Activated CD8-positive, alpha-beta memory T cell treated with anti-CD3 and anti-CD28 coated beads, Interleukin-2, amount 50 U/mL, for 4 hours (primary cell): ENCODE measurements around the gene CBX4.

Experiments used
- DNase-seq: peaks from one replicate; pipeline ENCODE4 v3.0.0-alpha.2; 2020

The CBX4 gene

DNA sequence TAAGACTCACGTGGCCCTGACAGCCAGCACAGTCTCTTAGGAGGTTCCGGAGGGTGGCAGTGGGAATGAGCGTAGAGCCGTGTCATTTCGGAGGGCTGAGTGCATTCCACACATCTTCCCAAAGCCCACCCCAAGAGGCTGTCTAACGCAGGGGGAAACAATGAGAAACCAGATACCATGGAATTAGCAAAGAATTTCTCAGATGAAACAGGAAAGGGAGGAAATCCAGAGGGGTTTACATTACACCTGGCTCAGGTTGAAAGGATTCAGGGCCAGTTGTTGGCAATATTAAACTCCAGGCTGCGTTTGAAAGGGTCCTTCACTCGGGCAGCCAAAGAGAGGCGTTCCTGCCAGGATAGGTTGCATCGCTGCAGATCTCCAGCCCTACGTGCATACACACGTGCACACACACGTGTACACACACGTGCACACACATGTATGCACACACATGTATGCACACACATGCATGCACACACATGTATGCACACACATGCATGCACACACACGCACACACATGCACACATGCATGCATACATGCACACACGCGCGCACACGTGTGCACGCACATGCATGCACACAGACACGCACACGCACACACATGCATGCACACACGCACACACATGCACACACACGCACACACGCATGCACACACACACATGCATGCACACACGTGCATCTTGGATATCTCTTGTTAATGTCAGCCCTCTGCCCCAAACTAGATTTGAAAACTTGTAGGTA is 12.2 kb downstream of the CBX4 start:
- DNase-seq, result no peak

DNA sequence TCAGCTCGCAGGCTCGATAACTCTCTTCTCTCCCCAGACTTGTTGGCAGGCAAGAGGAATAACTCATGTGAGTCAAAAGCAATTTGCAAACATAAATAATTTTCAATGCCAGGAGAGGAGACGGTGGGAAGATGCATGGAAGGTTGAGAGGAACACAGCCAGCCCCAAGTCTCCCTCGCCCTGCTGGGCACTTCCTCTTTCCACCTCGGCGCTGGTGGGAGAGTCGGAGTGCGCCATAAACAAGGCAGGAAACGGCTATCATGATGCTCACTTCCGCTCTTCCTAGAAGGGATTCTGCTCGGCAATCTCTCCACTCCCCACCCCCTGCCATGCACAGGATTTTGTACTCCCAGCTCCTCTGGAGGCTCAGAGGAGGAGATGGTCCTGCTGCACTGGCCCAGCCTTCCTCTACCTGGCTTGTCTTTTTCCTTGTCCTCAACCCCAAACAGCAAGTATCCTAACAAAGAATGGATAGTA is 13.0 kb downstream of the CBX4 start:
- DNase-seq, result no peak

DNA sequence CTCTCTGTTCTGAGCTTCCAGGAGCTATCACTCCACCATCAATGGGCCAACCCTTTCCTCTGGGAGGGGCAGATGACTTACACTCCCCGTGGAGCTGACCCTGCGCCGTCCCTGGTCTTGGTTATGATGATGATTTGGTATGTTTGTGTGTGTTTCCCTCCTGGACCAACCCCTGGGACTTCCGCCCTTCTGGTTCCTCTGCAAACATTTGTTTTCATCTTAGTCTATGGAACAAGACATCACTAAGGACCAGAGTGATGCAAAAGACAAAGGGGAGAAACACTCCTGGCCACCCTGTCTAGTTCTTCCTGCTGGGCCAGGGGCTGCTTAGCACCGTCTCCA is 13.7 kb downstream of the CBX4 start:
- no peak for DNase-seq

DNA sequence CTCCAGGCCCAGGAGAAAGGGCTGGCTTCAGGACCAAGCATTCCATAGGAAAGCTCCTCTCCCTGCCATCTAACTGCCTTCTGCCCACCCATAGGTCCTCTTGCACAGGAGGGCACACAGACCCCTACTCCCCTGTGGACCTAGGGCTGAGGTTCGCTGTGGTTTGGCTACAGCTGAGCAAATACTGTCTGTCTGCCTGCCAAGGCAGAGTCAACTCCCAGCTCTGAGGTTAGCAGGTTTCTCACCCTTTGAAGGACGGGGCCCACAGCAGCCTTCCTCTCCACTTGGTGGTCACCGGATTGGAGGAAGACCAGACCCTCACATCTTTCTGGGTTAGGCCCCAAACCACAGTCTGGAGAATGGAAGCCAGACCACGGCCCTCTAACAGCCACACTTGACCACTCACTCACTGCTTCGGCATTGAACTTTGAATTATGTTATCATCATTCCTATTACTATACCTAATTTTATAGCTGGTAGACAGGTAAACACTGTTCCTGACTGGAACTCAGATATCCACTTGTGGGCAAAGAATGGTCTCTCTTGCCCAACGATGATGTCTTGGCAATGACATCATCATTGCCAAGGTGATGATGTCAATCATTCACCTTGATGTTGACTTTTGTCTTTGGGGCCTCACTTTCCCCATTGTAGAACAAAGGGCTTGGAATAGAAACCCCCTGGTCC is 14.2 kb downstream of the CBX4 start:
- no peak for DNase-seq

DNA sequence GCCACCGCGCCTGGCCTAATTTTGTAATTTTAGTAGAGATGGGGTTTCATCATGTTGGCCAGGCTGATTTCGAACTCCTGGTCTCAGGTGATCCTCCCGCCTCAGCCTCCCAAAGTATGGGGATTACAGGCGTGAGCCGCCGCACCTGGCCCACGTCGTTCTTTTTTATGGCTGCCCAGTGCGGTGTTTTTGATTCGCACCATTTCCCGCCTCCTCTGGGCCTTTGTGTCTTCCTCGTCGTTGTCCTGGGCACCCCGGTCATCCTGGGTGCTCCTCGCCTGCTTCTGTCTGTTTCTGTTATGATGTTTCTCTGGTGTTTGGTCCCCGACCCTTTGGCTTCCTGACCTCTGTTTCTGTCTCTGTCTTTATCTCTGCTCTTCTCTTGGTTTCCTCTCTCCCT is 15.0 kb downstream of the CBX4 start:
- no peak for DNase-seq

DNA sequence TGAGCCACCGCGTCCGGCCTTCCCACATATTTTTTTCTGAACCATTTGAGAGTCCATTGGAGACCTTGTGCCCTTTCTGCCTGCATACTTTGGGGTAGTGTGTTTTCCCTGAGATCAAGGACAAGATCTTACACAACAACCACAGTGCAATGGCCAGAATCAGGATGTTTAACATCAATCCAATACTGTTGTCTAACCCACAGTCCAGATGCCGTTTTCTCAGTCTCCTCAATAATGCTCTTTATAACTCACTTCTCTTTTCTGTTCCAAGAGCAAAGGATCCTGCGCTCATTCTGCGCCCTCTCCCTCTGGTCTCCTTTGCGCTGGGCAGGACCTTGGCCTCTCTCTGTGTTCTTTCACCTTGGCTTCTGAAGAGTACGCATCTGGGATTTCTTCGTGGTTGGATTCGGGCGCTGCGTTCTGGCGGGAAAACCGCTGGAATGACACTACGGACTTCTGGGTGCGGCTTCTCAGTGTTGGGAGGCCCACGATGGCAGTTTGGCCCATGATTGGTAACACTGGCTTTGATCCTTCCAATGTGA is 16.6 kb downstream of the CBX4 start:
- no peak for DNase-seq

DNA sequence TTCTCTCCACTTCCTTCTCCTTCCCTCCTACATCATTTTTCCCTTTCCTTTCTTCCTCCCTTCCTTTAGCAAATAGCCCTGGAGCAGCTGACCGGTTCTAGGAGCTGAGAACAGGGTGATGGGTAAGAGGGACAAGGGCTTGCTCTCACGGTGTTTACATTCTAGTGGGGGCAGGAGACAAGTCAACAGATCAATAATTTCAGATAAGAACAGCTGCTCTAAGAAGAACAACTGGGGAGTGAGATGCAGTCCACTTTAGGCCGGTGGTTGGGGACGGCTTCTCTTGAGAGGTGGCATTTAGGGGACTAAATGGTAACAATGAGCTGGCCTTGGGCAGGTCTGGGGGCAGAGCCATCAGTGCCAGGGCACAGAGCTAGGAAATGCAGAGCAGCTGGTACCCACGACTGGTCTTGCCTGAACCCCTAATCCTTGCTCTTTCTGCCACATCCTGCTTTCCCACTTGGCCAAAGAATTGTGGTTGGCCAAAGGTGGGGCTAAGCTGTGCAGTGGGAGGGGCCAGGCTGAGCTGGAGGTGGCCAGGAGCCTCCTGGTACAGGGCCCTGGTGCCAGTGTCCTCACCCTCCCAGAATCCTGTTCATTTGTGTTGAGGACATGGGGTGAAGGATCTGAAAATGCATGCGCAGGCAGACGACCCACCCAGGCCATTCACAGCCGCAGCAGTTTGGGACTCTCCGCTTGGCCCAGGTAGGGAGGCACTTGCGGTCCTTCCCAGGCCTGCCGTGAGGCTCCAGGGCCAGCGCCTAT is 17.7 kb downstream of the CBX4 start:
- DNase-seq, result no peak

DNA sequence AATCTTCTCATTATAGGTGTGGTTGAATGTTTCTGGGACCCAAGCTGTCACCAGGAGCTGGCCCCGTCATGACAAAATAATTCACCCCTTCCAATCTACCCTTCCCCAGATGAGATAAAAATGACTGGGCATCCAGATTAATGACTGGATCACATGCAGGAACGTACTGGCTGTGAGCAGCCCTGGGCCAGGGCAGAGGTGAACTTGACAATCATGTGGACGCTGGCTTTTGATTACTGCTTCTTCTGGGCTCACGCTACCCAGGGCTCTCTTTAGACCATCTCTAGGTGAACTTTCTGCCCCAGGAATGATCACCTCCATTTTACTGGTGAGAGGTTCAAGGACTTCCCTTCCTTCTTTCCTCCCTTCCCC is 18.3 kb downstream of the CBX4 start:
- no peak for DNase-seq

DNA sequence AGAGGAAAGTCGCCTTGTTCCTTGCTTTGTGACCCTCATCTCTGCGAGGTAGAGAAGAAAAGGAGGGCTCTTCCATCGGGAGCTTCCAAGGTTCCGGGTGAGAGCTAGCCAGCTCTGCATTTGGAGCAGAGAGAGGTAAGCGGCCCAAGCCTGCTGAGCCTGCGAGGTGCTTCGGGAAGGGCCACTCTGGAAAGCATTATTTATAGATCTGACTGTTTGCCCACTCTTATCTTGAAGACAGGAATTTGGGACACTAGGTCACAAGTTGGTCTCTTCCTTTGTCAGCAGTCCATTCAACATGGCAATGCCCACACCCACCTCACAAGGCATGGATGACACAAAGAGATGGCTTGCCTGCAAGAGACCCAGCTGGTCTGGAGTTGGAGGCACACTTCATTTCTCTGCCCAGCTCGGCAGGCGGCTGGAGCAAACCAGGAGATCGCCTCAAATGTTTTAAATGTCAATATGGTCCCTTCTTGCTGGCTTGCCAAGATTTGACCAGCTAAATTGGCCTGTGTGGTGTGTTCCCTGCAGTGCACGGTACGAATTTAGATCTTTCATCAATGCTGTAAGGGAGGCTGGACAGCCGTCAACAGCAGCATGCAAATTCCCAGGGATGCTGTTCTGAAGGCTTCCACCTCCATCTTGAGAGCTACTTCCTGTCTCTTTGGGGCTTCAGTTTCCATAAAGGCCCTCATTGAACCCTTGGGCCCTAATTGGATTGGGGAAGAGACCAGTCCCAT is 19.5 kb downstream of the CBX4 start:
- no peak for DNase-seq

DNA sequence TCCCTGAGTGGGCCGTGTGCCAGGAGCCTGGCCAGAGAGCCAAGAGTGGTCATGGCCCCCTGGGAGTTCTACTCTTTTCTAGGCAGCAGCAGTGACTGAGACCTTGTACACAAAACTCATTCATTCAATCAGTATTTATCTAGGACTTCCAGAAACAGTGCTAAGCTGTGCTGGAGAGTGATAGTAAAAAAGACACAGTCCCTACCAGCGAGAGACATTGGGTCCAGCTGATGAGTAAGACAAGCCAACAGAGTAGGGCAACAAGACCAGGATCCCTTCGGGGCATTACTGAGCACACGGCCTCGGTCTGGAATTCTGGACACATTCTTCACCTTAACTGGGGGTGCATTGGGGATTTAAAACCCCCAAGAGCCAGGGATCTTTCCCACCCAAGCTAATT is 20.2 kb downstream of the CBX4 start:
- DNase-seq, result no peak

DNA sequence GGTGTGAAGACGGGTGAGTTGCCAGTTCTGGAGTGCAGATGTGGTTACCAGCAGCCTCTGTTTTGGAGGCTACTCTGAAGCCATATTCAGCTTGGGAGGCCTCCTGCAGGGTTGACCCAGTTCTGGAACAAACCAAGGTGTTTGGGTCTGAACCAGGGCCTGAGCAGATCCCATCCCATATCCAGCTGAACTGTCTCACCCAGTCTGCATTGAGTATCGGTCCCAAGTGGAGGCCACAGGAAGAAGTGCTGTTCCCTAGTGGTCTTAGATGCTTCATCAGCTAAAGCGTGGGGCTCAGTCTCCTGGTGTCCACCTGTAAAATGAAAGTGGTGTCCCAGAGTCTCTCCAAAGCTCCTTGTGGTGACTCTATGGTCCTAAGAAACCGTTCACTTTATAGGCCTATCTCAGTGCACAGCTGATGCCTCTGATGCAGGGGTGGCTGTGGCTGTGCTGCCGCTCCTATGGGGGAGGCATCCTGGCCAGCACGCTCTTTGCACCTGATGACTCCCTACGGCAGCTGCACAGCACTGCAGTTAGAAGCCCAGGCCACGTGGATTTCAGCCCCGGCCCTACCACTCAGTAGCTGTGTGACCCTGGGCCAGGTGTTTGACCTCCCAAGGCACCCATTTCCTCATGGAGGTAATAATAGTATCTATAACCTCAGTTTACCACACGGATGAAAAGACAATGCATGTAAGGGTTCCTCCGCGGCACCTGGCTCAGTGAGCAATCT is 21.0 kb downstream of the CBX4 start:
- DNase-seq, result no peak

DNA sequence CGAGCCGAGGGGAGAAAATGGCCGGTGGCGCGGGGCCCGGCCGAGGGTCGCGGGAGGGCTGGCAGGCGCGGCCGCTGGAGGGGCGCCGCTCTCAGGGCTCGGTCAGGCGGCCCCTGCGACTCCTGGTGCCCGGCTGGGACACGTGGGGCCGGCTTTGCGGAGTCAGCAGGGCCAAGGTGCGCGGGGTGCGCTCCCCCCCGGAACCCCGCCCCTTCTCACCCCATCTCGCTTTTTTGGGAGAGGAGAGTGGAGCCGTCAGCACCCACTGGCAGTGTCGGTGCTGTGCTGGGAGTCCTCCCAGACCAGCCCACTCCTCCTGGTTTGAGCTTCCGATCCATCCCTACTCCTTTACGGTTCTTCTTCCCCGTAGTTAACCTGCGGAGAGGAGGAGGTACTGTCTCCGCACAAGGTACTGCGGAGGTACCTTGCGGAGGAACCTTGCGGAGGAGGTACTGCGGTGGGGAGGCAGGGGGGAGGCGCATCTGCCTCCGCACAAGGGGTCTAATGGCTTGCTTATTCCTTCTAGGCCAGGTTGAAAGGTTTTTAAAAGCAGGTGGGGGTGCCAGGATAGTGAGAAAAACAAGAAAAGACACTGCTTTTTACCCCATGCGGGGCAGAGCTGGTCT is 23.3 kb downstream of the CBX4 start:
- no peak for DNase-seq

DNA sequence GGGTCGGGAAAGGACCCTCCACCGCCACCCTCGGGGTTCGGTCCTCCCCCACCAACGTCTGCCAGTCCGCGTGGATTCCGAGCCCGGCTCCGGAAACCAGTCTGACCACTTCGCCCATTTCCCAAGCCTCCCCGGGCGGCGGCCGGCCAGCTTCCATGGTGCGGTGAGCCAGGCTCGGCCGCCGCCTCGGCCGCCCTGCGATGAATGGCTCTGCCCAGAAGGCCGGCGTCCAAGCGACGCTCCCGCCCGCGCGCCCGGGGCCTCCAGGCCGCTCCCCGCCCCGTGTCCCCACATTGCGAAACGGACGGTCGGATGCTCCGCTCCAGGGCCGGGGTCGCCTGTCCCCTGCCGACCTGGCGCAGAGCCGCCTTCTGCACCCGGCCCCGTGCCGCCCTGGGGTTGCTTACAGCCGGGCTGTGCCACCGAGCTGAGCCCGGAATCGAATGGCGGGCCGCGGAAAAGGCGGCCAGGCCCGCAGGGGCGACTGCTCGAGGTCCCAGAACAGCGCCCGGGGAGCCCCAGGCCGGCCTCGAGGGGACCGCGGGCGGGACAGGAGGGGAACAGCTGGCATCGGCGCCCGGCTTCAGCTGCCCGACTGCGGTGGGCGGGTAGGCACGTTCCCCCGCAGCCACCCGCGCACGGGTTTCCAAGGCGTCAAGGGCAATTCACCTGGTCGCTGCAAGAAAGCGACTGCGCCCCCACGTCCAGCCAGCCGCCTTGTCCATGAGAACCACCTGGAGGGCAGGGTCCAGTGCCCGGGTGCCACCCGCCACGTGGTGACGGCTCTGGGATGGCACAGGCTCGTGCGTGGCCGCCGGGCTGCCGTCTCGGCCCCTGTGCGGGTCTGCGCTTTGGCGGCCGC is 24.0 kb downstream of the CBX4 start:
- peak; percentile 25 for DNase-seq

DNA sequence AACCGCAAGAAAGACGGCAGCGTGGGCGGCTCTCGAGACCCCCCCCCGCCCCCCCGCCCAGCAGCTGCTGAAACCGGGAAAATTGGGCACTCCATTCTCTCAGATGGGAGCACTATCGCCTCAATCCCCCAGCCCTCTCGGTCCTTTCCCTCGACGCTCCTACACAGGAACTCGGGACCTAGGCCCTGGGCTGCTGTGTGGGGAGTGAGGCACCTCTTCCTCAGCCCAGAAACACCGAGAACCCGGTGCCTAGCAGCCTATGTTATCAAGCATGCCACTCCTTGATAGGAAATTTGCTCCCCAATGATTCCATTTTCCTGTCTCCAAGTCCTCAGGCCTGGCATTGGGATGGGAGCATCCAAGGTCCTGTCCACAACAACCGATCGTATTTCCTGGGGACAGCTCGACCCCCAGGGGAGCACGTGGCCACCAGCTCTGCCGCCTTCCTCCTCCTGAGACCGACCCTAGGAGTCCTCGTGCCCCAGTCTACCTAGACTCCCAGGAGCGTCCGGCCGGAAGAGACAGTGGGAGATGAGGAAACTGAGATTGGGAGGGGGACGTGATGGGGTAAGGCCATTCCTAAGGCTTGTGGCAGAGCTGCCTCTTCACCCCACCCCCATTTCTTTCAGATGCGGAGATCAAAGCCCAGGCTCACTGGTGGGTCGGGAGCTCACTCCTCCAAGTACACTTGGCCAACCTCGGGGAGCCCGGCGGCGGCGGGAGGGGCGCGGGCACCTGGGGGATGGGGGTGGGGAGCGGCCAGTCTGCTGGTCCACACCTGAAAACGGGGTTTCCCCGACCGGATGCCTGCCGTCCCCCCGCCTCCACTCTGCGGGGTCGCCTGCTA is 24.9 kb downstream of the CBX4 start:
- DNase-seq, result peak; percentile 19

DNA sequence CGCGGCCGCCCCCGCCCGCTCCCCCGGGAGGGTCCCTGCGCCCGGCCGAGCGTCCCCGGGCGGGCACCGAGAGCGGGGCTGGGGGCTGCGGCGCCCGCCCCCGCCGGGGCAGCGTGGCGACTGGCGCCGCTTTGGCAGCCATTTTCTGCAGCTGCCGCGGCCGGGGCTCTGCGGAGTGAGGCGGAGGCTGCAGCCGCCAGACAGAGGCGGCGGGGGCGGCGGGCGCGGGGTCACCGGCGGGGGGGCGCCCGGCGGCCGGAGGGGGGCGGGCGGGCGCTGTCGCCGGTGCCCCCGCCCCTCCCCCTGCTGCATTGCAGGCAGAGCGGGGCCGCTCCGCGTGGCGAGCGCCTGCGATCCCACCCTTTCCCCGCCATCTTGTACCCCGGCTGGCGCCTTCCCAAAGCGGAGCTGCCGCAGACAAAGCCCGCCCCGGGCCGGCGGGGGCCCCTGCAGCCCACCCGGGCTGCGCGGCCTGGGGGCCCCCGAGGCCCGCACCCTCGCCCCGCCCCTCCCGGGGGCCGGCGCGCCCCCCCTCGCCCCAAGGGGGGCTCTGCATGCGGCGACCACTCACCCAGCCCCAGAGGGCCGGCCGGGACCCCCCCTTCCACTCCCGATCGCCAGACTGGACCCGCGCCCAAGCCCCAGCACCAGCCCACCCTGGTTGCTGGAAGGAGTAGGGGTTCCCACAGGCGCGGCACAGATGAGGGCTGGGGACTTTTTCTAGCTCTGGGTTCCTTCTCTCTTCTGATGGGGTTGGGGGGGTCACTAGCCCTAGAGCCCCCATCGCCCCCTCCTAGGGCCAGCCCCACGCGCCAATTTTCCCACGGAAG is 25.7 kb downstream of the CBX4 start:
- DNase-seq, result peak; percentile 32

DNA sequence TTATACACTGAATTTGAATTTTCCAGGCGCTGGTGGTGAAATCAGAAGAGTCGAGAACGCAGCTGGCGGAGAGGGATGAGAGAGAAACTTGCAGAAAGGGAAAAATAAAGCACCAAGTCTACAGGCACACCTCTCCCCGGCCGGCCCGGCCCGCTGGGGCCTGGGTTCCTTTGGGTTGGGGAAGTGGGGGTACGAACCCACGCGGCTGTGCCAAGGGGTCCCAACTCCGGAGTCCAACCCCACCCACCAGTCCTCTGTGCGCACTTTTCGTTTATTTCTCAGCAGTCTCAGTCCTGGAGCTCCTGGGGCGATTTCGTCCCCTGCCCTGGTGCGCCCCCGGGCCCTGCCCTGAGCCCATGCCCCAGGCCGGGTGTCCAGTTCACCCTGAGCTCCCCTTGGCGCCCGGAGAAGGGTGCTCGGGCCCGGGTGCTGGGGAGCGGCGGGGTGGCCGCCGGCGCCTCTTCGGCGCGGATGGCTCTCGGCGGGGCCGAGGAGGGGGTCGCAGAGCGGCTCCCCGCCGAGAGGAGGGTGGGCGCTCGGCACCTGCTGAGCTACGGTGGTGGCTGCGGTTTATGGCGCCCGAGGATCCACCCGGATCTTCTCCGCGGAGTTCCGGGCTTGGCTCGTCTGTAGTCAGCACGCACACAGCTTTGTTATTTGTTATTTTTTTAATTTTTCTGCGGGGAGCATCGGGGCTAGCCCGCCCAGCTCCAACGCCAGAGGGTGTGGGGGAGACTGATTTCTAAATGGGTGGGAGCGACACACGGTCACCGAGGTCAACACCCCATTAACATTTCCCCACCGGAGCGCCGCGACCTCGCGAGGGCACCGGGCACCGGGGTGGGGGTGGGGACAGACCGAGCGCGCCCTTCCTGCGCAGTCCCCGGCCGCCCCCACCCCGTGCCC is 26.6 kb downstream of the CBX4 start:
- DNase-seq, result peak; percentile 17

DNA sequence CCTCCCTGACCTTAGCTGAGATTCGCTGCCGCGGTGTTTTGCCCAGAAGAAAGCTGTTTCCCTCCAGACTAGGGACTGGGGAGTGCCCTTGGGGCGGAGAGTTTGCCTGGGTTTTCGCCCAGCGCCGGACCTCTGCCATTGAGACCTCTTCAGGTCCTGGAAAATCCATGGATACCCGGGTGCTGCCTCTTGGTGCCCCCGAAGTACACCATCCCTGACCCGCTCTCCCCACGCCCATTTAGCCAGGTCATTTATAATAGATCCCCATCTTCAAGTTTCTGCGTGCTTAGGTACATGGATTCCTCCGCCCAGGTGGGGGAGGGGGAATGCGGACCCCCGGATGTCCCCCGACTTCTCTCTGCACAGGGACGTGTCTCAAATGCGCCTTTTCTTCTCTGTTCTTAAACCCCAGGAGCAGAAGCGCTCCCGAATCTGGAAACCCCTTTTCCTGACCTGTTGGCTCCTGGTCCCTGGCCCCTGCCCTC is 27.3 kb downstream of the CBX4 start:
- no peak for DNase-seq
